GM21717 (cell line): Measurements from ENCODE around the gene C10orf67.
"Not testable (repeated sequence)": the region's sequence is repeated elsewhere in the genome, so short reads cannot be mapped to it uniquely, and the experiment has no call there.

Experiments
- ATAC-seq: cut with Tn5 transposase; IDR thresholded peaks from one replicate; pipeline ENCODE4 v1.9.1; 2021; ENCODE audit warnings: mild to moderate bottlenecking, moderate library complexity; ENCODE audit not compliant: unreplicated experiment

The C10orf67 gene

GRCh38 chr10:23280419-23281043 lies 64.1 kb downstream of the C10orf67 start:
- ATAC-seq = no peak

- no peak for ATAC-seq
These were observed 69.2 kb downstream of the C10orf67 start for GRCh38 chr10:23275355-23275754.

GRCh38 chr10:23274179-23274578 lies 70.4 kb downstream of the C10orf67 start:
- ATAC-seq = not testable (repeated sequence)

DNA sequence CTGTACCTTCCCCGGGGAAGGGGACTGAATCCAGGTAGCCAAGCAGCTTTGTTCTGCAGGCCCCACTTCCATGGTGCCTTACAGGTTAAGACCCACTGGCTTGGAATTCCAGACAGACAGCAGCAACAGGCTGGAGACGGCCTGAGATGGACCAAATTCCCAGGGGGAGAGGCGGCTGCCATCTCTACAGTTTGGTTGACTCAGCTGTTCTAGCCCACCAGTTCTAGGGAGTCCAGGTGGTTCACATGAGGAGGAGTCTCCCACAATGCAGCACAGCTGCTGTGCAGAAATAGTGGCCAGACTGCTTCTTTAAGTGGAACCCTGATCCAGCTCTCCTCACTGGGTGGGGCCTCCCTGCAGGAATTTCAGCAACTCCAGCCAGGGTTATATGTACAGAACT lies 74.1 kb downstream of the C10orf67 start:
- ATAC-seq = no peak

DNA sequence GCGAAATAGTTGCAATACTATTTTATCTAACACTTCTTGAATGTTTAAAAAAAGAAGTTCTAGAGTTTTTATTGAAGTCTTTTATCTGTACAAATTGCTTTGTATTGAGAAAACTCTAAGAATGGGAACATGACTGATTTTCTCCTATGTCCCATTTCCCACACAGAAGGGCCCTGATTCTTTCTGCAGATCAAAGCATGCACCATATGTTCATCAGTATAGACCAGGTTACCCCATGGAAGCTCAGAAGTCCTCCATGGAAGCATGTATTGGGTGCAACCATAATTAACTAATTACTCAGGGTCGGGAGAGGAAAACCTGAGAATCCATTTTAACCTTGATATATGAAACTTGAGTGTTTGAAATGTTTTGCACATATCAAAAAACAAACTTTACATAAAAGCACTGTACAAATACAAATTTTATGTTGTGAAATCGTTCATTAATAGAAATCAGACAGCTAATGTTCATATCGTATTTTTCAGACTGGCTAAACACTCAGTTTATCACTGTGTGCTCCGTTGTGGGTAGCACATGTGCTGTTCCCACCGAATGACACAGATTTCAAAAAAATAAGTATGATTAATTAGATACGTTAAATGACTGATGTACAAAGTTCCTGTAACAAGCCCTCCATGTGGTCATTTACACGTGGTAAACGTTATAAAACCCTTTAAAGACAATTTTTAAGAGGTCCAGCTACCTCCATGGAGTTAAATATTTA lies 81.0 kb downstream of the C10orf67 start:
- no peak for ATAC-seq

GRCh38 chr10:23262928-23263327 lies 81.7 kb downstream of the C10orf67 start:
- no peak for ATAC-seq

- ATAC-seq = no peak
These were observed 86.1 kb downstream of the C10orf67 start for GRCh38 chr10:23258516-23258915.

- ATAC-seq = no peak
These were observed 90.8 kb downstream of the C10orf67 start for GRCh38 chr10:23253780-23254179.

- ATAC-seq = not testable (repeated sequence)
These were observed 91.7 kb downstream of the C10orf67 start for GRCh38 chr10:23252859-23253258.

DNA sequence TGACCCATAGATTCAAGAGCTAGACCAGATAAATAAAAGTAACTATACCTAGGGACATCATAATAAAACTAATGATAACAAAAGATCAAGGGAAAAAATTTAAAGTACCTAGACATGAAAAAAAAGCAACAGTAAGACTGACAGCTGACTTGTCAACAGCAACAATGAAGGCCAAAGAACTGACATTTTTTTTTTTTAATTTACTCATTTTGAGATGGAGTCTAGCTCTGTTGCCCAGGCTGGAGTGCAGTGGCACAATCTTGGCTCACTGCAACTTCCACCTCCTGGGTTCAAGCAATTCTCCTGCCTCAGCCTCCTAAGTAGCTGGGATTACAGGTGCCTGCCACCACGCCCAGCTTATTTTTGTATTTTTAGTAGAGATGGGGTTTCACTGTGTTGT lies 102.8 kb downstream of the C10orf67 start:
- ATAC-seq = not testable (repeated sequence)

GRCh38 chr10:23238015-23238414 lies 106.6 kb downstream of the C10orf67 start:
- ATAC-seq = no peak

- no peak for ATAC-seq
These were observed 114.0 kb downstream of the C10orf67 start for GRCh38 chr10:23230582-23230981.

DNA sequence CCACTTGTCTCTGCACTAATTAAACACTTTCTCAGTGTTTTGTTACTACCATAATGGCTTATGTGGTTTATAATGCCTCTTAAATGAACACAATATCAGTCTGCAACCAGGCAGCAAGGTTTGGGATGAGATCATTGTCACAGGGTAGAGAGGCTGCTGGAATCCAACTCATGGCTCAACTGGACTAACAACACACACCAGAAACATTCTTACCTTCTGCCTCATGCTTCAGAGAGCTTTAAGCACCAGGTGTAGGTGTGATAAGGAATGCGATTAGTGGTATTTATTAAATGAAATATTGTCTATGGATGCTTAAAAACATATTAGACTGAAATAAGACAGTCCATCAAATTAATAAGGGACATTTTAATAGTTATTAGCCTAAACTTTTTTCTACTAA lies 127.1 kb downstream of the C10orf67 start:
- no peak for ATAC-seq

GRCh38 chr10:23205972-23206642 lies 138.5 kb downstream of the C10orf67 start:
- no peak for ATAC-seq

- ATAC-seq = no peak
These were observed 139.8 kb downstream of the C10orf67 start for GRCh38 chr10:23204773-23205172.

DNA sequence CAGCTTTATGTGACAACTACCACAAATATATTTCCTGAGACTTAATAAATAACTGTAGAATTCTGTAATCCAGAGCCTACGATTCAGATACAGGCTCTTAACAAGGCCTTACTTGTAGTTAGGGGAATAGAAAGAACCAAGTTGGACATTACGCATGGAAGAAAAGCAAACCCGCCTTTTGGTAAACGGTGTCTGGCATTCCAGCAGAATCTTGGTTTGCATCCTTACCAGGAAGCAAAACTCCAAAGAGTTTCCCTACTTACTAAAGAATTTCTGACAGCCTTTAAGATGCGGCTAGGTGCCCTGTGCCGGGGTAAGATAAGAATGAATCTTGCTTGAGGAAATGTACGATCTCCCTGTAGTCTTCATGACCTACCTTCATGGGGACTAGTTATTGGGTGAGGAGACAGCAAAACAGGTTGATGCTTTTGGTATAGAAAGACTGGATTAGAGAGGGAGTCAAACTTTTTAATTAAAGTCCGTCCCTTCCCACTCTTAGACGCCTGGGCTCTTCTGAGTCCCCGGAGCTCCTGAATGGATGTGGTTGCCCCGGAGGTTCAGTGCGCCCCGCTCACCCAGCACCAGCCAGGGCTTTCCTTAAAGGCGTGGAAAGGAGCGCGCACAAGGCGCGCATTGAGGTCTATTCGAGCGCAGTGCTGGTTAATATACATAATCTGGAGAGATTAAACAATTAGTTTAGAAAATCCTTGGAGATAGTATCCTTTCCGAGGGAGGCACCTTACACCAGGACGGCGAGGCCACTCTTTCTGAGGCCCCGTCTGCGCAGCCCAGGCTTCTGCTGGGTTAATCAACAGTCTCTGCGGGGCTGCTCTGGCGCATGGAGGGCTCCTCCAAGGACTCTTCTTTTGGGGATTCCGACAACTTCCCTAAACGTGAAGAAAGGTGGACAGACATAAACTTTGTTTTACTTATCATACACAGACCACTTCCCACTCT lies 140.9 kb downstream of the C10orf67 start:
- no peak for ATAC-seq

DNA sequence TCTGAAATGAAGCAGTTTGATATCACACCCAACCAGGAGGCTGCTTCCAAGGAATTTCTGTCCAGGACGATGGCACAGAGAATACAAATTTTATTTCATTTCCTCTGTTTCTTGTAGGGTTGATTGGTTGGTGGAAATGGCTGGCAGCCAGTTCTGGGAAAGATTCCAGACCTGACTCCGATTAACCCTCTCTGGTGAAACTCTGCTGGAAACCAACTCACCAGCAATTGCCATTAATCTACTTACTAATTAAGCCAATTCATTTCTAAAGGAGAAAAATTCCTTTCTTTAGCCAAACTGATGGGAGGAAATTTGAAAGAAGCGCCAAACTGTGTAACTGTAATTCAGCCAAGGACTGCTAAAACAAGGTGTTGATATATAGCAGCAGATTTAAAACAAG lies 141.8 kb downstream of the C10orf67 start:
- no peak for ATAC-seq

DNA sequence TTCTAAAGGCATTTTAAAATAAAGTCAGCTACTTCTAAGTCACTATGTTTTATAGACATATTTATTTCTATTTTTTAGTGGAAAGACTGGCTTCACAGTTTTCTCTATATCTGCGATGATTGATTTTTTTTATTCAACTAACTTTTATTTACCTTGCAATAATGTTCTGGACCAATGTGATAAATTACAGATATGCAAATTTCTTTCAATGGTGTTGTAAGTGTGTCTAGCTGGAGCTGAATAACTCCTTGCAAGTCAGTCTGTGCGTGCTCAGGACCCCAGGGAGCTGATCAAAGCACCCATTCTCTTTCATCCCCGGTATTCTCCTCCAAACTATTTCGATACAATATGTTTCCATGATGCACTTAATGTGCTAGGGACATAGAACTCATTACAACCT lies 142.8 kb downstream of the C10orf67 start:
- no peak for ATAC-seq

GRCh38 chr10:23200997-23201652 lies 143.5 kb downstream of the C10orf67 start:
- ATAC-seq = no peak

DNA sequence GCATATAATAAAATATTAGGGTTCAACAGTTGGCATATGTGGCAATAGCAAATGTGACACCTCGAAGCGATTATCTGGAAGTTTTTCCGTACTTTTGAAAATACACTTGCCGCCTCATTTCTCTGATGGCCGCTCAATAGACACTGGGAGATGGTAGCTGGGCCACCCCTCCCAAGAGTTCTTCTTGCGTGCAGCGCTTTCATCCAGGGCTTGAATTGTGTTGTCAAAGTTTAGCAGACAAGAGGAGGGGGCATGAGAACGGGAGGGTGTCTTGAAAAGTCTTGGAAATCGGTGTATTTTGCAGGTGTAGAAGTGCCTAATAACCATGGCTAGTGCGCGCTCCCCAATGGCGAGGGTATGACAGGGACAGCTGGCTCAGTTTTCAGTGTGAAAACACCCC lies 144.0 kb downstream of the C10orf67 start:
- ATAC-seq = no peak
